Testis (tissue), 2 donors: ENCODE data around the gene CCDC85A.

ENCODE experiments used
- CTCF ChIP-seq, 3 experiments: fragments of 450-650 bp in 2 of 3; fragments of 200-600 bp in 1 of 3; sonication (generic) in 1 of 3; IDR thresholded peaks; one replicate each; pipeline ENCODE4 v1.5.1; 2016 to 2019; ENCODE audit warnings: antibody characterized with exemption in 3 of 3, mild to moderate bottlenecking in 2 of 3, moderate library complexity in 1 of 3
- POLR2A ChIP-seq: fragments of 450-650 bp; IDR thresholded peaks from one replicate; pipeline ENCODE4 v1.6.1; 2017; ENCODE audit warnings: antibody characterized with exemption, mild to moderate bottlenecking, moderate library complexity

DNA sequence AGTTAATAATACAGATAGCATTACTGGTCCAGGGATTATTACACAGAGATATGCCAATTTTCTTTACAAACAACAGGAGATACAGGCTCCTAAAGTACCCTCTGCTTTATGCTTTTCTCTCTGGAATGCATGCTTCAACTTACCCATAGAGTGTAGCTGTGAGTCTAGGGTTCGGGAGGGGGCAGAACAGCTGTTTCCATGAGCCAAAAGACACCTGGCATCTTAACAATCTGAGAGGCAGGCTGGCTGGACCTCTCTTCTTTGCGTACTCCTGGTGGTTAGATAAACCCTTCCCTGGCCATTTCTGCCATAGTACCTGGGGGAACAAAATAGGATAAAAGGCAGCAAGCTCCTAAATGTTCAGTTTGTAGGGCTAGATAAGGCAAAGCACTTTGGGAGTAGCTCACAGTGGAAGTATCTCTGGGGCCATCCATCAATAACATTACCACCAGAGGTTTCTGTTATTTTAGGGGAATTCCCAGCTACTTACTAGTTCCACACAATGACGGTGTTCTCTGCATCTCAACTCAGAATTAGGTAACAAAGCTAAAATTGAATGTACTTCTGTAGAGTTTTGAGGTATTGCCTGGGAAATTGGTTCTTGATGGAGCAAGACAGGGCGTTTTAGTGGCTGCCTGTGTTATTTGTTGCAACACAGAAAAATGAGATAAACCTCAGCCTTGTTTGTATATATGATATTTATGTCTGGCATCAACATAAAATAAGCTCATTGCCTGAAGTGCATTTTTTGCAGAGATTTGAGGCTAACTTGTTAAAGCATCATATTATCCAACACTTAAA, 6.2 kb upstream of the CCDC85A start:
- TF ChIP-seq CTCF (IDR thresholded peaks at IDR 0.05) (no peak), POLR2A (no peak)
